T-helper 2 cell treated with Interferon-gamma antibody and Interleukin-4, amounts not matched to agents 100 ng/mL and 5 ng/mL, for 36 hours (primary cell): ENCODE data around the gene NAV2. TPM values are rescaled to one million over a fixed set of nuclear protein-coding genes. Genes with fewer than 3 reads are reported as not detected.

Experiments used
- intact Hi-C: fragments of 100-400 bp; cut with micrococcal nuclease; formaldehyde crosslinking; loops from one replicate; pipeline ENCODE4 v1.15.1; 2023
- total RNA-seq: library from RNA; stranded (reverse); gene quantifications from 2 replicates; pipeline ENCODE4 v1.2.3, GENCODE V29; 2022

Gene NAV2
- total RNA-seq, 1 donor from 2014 or later = 0.45 TPM

DNA sequence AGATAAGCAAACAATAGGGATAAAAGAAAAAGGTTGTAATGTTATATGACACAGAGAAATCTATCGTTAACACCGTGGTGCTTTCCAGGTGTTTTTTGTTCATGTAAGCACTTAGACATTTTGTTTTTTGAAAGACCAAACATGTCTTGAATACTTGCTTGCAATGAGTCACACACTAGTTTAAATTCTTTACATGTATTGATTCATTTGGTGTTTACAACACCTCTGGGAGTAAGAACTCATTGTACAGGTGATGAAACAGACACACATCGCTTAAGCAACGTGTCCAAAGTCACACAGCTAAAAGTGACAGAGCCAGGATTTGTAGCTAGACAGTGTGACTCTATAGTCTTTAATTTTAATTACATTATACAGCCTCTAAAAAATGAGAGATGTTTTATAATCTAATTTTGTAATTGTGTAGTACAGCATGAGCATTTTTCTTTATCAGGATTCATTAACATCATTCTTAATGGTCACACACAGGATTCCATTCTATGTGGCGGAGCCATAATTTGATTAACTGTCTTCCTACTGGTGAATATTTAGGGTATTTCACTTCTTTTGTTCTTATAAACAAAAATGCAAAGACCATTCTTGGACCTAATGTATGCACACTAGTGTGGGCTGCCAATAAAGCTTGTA lies 298.8 kb downstream of the NAV2 start:
- intact Hi-C loops = no loop called here

DNA sequence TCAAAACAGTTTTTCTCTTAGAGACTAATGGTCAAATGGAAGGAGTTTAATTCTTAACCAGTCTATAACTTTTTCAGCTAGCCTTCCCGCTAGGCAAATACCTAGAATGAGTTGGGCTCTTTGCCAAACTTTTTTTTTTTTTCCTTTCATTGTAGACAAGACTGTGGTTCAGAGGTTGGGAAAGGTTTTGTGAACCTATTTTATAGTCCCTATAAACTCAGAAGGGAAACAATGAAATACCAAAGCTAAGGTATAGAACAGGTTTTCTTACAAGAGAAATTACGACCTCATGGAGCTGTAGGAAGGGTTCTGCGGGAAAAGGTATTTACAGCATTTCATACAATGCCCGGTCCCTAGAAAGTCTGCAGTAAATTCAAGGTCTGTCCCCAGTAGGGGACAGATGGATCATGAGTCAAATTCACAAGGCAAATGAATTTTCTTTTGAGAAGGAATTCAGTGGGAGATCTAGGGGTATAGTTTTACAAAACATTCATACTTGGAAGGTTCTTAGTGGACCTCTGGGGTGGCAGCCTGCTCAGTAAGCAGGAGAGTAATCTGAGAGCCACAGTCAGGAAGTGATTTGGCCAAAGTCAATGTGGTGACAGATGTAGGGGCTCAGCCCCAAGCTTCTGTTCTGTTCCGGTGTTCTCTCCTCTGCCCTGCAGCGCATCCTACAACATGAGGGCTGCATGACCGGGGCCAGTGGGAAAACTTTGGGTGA lies 300.9 kb downstream of the NAV2 start:
- intact Hi-C loops = no loop called here

DNA sequence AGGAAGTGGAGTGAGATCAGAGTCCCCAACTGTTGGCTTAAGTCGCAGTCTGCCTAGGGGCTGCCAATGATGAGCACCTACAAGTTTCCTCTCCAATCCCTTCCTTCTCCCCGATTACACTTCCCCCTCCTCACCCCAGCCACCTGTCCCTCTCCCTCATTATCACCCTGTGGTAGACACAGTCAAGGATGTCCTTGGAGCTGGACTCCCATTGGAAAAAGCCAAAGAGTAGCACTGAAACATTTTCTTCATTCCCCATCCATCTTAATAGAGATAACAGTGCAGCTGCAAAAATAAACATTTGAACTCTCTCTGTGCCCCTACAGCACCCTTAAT lies 301.4 kb downstream of the NAV2 start:
- intact Hi-C loops = no loop called here

DNA sequence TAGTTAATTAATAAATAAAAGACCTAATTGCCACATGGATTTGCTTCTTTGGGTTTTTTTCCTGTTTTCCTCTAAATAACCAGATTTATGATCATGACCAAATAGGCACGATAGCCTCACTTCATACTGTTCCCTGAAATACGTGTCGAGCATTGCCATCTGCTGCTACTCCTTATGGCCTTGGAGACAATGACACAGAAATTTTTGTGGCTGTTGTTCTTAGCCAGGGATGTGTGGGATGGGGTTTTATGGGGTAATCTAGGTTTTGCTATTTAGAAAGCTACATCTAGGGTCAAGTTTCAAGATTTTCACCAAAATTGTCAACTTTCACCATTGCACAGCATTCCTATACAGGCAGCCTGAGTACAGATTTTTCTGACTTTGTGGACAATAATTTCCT lies 302.5 kb downstream of the NAV2 start:
- intact Hi-C loops = no loop called here

- intact Hi-C loops = no loop called here
Measured at GRCh38 chr11:20015529-20016427, 303.1 kb downstream of the NAV2 start.

- intact Hi-C loops = no loop called here
Measured at GRCh38 chr11:20016526-20016925, 303.9 kb downstream of the NAV2 start.

GRCh38 chr11:20017320-20017719 lies 304.7 kb downstream of the NAV2 start:
- intact Hi-C loops = no loop called here

- intact Hi-C loops = no loop called here
Measured at GRCh38 chr11:20020198-20020597, 307.6 kb downstream of the NAV2 start.

GRCh38 chr11:20020716-20021115 lies 308.1 kb downstream of the NAV2 start:
- intact Hi-C loops = no loop called here

DNA sequence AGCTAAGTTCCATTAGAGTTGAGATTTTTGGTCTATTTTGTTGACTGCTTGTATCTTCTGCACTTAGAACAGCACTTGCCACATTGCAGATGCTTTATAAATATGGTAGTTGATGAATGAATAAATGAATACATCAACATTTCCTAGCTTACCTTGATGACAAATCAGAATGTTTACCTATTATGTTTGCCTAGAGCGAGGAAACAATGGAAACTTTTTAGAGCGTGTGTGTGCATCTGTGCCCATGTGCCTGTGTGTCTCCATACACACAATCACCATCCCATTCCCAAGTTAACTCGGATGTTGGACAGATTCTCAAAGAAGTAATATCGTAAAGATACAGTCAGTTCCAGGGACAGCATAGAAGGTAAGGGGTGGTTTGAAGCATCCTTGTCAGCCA lies 308.6 kb downstream of the NAV2 start:
- intact Hi-C loops = no loop called here

- intact Hi-C loops = no loop called here
Measured at GRCh38 chr11:20021771-20022362, 309.2 kb downstream of the NAV2 start.

- intact Hi-C loops = no loop called here
Measured at GRCh38 chr11:20022363-20023081, 309.9 kb downstream of the NAV2 start.

GRCh38 chr11:20023082-20023426 lies 310.4 kb downstream of the NAV2 start:
- intact Hi-C loops = no loop called here

GRCh38 chr11:20024172-20024935 lies 311.7 kb downstream of the NAV2 start:
- intact Hi-C loops = no loop called here

DNA sequence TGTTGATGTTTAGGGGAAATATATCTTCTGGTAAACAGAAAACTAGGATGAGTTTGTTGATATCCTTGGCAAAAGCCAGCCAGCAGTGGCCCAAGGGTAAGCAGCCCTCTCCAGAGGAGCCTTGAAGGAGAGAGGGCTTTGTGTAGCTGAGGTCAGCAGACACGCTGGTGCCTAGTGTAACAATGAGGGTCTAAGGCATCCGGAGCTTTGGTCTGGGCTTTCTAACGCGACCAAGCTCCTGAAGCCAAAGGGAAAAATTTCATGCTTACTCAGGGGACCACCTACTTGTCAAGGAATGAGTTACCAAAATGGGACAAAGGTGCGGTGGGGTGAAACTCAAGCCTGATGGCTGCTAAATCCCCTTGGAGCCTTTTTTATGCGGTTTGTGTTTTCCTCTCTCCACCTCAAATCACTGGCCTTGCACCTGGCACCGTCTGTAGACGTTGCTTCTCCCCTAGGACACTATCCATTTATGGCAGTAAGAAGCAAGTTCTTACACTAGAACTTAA lies 312.7 kb downstream of the NAV2 start:
- intact Hi-C loops = no loop called here

- intact Hi-C loops = no loop called here
Measured at GRCh38 chr11:20026629-20027555, 314.3 kb downstream of the NAV2 start.

DNA sequence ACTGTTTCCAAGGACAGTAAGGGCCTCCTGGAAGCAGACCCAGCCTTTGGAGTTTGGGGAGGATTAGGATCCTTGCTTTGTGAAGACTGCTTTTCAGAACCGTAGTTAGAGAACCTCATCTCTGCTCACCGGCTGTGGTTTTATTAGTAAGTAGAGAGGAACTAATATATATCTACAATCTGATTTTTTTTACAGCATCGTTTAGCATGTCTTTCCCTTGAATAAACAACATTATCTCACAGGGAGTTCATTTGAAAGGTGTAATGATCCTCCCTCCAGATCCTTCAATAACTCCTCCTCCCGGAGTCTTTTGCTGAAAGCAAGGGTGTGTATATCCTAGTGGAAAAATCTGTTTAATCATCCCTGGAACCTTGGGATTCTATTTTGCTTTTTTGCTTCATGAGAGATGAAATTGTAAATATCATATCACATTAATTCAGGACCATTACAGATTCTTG lies 314.9 kb downstream of the NAV2 start:
- intact Hi-C loops = no loop called here

DNA sequence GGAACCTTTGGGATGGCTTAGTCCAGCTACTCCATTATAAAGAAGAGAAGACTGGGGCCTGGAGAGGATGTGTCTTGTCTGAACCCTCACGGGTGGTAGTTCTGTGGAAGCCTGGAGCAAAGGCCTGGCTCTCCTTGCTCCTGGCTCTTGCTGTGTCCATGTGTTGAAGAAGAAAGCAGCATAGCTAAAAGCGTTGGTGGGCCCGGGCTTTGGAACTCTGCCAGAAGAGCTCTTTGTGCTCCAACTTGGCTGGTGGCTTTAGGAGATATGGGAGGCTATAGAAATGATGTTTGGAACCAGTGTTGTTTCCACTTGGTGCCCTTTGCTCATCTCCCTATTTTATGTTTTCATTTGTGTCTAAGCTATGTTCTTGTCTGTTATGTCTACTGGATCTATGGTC lies 316.6 kb downstream of the NAV2 start:
- intact Hi-C loops = no loop called here

GRCh38 chr11:20030472-20030871 lies 317.8 kb downstream of the NAV2 start:
- intact Hi-C loops = no loop called here
